WTC11 (cell line): ENCODE results near the gene SHTN1.

Experiments
- ATF2 ChIP-seq: sonication (generic); formaldehyde crosslinking; IDR thresholded peaks from 2 replicates; pipeline ENCODE4 v1.8.1; 2022; ENCODE audit warnings: low read depth, missing genetic modification reagents, borderline replicate concordance
- ATF3 ChIP-seq: sonication (generic); formaldehyde crosslinking; conservative IDR thresholded peaks from 2 replicates; pipeline ENCODE4 v1.8.1; 2022; ENCODE audit warnings: mild to moderate bottlenecking, missing genetic modification reagents
- CTCF ChIP-seq: fragments of 200-600 bp; IDR thresholded peaks from 2 replicates; pipeline ENCODE4 v1.8.0; 2022; ENCODE audit warnings: antibody characterized with exemption
- E2F5 ChIP-seq: sonication (generic); formaldehyde crosslinking; IDR thresholded peaks from 2 replicates; pipeline ENCODE4 v1.8.1; 2022; ENCODE audit warnings: mild to moderate bottlenecking, moderate library complexity, missing genetic modification reagents
- FOXP4 ChIP-seq: sonication (generic); formaldehyde crosslinking; IDR thresholded peaks from 2 replicates; pipeline ENCODE4 v1.8.0; 2022; ENCODE audit warnings: mild to moderate bottlenecking, missing genetic modification reagents
- NR1H2 ChIP-seq: sonication (generic); formaldehyde crosslinking; IDR thresholded peaks from 2 replicates; pipeline ENCODE4 v1.9.0; 2021; ENCODE audit warnings: mild to moderate bottlenecking, moderate library complexity, missing genetic modification reagents
- NR2C2 ChIP-seq: sonication (generic); formaldehyde crosslinking; IDR thresholded peaks from 2 replicates; pipeline ENCODE4 v1.8.0; 2022; ENCODE audit warnings: mild to moderate bottlenecking, missing genetic modification reagents
- SP1 ChIP-seq: sonication (generic); formaldehyde crosslinking; conservative IDR thresholded peaks from 2 replicates; pipeline ENCODE4 v1.8.1; 2022; ENCODE audit warnings: missing genetic modification reagents
- ZBTB21 ChIP-seq: sonication (generic); formaldehyde crosslinking; IDR thresholded peaks from 2 replicates; pipeline ENCODE4 v1.8.1; 2023; ENCODE audit warnings: mild to moderate bottlenecking, missing genetic modification reagents, borderline replicate concordance

GRCh38 chr10:117047947-117048346, 43.0 kb upstream of the SHTN1 start:
- TF ChIP-seq SP1, result no peak
- no peak for TF ChIP-seq CTCF
- no peak for TF ChIP-seq ZBTB21 (CRISPR knock-in tag)
- no peak for TF ChIP-seq FOXP4 (CRISPR knock-in tag)
- TF ChIP-seq NR1H2 (CRISPR knock-in tag), result no peak
- no peak for TF ChIP-seq NR2C2 (CRISPR knock-in tag)
- no peak for TF ChIP-seq ATF3 (CRISPR knock-in tag)
- no peak for TF ChIP-seq E2F5 (CRISPR knock-in tag)
- no peak for TF ChIP-seq ATF2 (CRISPR knock-in tag)
